Measurements from ENCODE around the gene KRTAP12-2. TPM values are rescaled to one million over a fixed set of nuclear protein-coding genes. Genes with fewer than 3 reads are reported as not detected.

Gene KRTAP12-2
- total RNA-seq, 4 donors from 2014 or later: not detected

- H3K4me1 ChIP-seq: no peaks in the 10 kb centered on the region
- H3K27ac ChIP-seq: no peak within 1 kb of the TSS
- intact Hi-C loops (cut with DNase I): no loop called here
- peaks cover 0 to 61% (median 0%) of the 10 kb centered on the region in 4 donors for H3K27me3 ChIP-seq
- WGBS, 2 donors: 61 to 65% methylated on average over 6 to 9 of the region's 21 CpGs
- H3K36me3 ChIP-seq: no peaks in the 10 kb centered on the region
- no peak for DNase-seq
- no peak within 1 kb of the TSS for H3K4me3 ChIP-seq
- H3K9me3 ChIP-seq: peaks cover 0 to 16% (median 3%) of the 10 kb centered on the region in 3 donors
- TF ChIP-seq CTCF (IDR thresholded peaks at IDR 0.05) (no peak), POLR2A (IDR thresholded peaks at IDR 0.05) (no peak)
Observed at GRCh38 chr21:44637018-44637850, 29.5 kb downstream of the KRTAP12-2 start, which contains the start of gene KRTAP10-10. KRTAP10-10 (plus strand) TSS chr21:44637356; CDS start chr21:44637418, 62 bp downstream.

- Histone ChIP-seq H3K4me3 (no peak overlapping the region), H3K27me3 (peaks cover 0 to 61% (median 0%) of the 10 kb centered on the region in 4 donors), H3K9me3 (peaks cover 0 to 19% (median 7%) of the 10 kb centered on the region in 3 donors), H3K36me3 (no peaks in the 10 kb centered on the region), H3K4me1 (no peaks in the 10 kb centered on the region), H3K27ac (no peak overlapping the region)
- TF ChIP-seq CTCF (IDR thresholded peaks at IDR 0.05) (no peak), POLR2A (IDR thresholded peaks at IDR 0.05) (no peak)
- DNase-seq: no peak
- WGBS, 2 donors: 75 to 88% methylated on average over 7 to 8 of the region's 15 CpGs
- intact Hi-C loops (cut with DNase I): no loop called here
Observed at GRCh38 chr21:44636209-44637017, 30.3 kb downstream of the KRTAP12-2 start.

GRCh38 chr21:44632067-44632466 lies 34.7 kb downstream of the KRTAP12-2 start:
- TF ChIP-seq CTCF (IDR thresholded peaks at IDR 0.05) (no peak), POLR2A (IDR thresholded peaks at IDR 0.05) (no peak)
- intact Hi-C loops (cut with DNase I): no loop called here
- H3K9me3 ChIP-seq: peaks cover 0 to 26% (median 7%) of the 10 kb centered on the region in 3 donors
- no peak overlapping the region for H3K4me3 ChIP-seq
- H3K4me1 ChIP-seq: no peaks in the 10 kb centered on the region
- H3K27me3 ChIP-seq: peaks cover 0 to 39% (median 0%) of the 10 kb centered on the region in 4 donors
- WGBS, 2 donors: 81 to 91% methylated on average over 1 of the region's 1 CpG
- DNase-seq: no peak
- H3K36me3 ChIP-seq: no peaks in the 10 kb centered on the region
- no peak overlapping the region for H3K27ac ChIP-seq

GRCh38 chr21:44630440-44630839 lies 36.3 kb downstream of the KRTAP12-2 start:
- TF ChIP-seq CTCF (IDR thresholded peaks at IDR 0.05) (no peak), POLR2A (IDR thresholded peaks at IDR 0.05) (no peak)
- no peak for DNase-seq
- 54 to 68% methylated on average over 2 of the region's 2 CpGs for WGBS, 2 donors
- H3K36me3 ChIP-seq: no peaks in the 10 kb centered on the region
- H3K4me3 ChIP-seq: no peak overlapping the region
- H3K27ac ChIP-seq: no peak overlapping the region
- peaks cover 0 to 42% (median 0%) of the 10 kb centered on the region in 4 donors for H3K27me3 ChIP-seq
- H3K4me1 ChIP-seq: no peaks in the 10 kb centered on the region
- H3K9me3 ChIP-seq: peaks cover 0 to 26% (median 7%) of the 10 kb centered on the region in 3 donors
- intact Hi-C loops (cut with DNase I): no loop called here

Measured in esophagus squamous epithelium (tissue), 5 donors.